ENCODE measurements around the gene GPR39. TPM values are rescaled to one million over a fixed set of nuclear protein-coding genes. Genes with fewer than 3 reads are reported as not detected.

GPR39 gene
- total RNA-seq, 3 donors from 2014 or later (not counting 1 experiment from before 2014, with no cell fraction given), result not detected

DNA sequence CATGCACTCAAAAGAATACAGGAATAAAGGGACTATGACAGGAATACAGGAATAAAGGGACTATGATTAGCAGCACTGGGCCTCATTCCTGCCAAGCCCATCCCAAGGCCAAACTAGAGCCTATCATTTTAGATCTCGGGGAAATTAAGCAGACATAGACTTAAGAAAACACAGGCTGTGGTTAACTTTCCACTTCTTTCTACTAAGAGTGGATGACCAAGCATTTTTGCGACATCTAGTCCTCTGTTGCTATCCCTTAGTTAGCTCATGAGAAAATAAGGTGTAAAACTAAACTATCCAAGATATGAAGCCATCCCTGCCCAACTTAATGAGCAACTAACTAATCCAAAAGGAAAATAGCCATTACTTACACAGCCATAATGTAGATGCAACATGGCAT is 247.5 kb downstream of the GPR39 start:
- Histone ChIP-seq H3K27ac (ENCODE audit: low read length) (no peak overlapping the region), H3K27me3 (ENCODE audit: control insufficient read depth, insufficient read depth, low read length) (peaks cover 1% of the 10 kb centered on the region), H3K9me3 (ENCODE audit: control insufficient read depth, insufficient read depth, low read length) (peaks cover under 1% of the 10 kb centered on the region), H3K36me3 (ENCODE audit: control insufficient read depth, insufficient read depth, low read length) (no peaks in the 10 kb centered on the region), H3K4me3 (ENCODE audit: low read length) (no peak overlapping the region), H3K4me1 (ENCODE audit: control insufficient read depth, insufficient read depth, low read length) (no peaks in the 10 kb centered on the region)
- Mint-ChIP-seq H3K9me3 (peaks cover 0 to 5% of the 10 kb centered on the region in 2 donors), H3K27ac (no peak overlapping the region), H3K4me1 (no peaks in the 10 kb centered on the region), H3K4me3 (no peak overlapping the region), H3K27me3 (ENCODE audit: low read depth in 2 of 2) (peaks cover 0 to 3% of the 10 kb centered on the region in 2 donors), H3K36me3 (no peaks in the 10 kb centered on the region)
- ATAC-seq (no peak), DNase-seq (no peak)
- TF ChIP-seq, protein P1, sequence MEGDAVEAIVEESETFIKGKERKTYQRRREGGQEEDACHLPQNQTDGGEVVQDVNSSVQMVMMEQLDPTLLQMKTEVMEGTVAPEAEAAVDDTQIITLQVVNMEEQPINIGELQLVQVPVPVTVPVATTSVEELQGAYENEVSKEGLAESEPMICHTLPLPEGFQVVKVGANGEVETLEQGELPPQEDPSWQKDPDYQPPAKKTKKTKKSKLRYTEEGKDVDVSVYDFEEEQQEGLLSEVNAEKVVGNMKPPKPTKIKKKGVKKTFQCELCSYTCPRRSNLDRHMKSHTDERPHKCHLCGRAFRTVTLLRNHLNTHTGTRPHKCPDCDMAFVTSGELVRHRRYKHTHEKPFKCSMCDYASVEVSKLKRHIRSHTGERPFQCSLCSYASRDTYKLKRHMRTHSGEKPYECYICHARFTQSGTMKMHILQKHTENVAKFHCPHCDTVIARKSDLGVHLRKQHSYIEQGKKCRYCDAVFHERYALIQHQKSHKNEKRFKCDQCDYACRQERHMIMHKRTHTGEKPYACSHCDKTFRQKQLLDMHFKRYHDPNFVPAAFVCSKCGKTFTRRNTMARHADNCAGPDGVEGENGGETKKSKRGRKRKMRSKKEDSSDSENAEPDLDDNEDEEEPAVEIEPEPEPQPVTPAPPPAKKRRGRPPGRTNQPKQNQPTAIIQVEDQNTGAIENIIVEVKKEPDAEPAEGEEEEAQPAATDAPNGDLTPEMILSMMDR (IDR thresholded peaks at IDR 0.05), result no peak
- 8% methylated on average over 2 of the region's 2 CpGs for WGBS (ENCODE audit: insufficient coverage)
- intact Hi-C loops (cut with micrococcal nuclease), result no loop called here

DNA sequence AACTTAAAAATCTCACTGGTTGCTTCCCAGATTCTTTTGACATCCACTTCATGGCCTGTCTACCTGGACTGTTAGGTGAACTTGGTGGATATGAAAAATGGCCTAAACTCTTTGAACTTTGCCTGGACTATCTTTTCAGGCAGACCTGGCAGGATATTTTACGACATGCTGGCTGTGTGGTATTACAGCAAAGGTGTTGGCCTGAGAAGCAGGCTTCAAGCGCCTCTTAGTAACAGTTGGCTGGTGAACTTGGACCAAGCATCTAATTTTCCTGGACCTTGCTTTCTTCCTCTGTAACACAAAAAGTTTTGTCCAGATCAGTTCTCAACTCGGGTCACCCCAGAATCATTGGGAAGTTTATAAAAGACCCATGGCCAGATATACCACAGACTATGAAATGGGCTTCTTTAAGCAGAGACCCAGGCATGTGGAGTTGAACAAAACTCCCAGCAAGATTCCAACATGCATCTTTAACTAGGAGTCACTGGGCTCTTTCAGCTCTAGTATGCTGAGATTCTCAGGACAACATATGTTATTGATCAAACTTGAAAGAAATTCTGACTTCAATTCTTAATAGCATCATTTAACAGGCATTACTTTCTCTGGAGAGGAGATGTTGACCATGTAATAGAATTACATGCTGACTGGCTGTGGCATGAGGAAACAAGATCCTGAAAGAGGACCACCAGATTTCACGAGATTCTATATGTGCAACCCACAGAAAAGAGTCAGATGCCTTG is 249.0 kb downstream of the GPR39 start:
- no peaks in the 10 kb centered on the region for H3K36me3 ChIP-seq (ENCODE audit: control insufficient read depth, insufficient read depth, low read length)
- H3K4me1 ChIP-seq (ENCODE audit: control insufficient read depth, insufficient read depth, low read length), result no peaks in the 10 kb centered on the region
- peaks cover 5% of the 10 kb centered on the region for H3K27me3 ChIP-seq (ENCODE audit: control insufficient read depth, insufficient read depth, low read length)
- Mint-ChIP-seq H3K36me3 (no peaks in the 10 kb centered on the region), H3K27ac (no peak overlapping the region), H3K9me3 (peaks cover 0 to 4% of the 10 kb centered on the region in 2 donors), H3K4me1 (no peaks in the 10 kb centered on the region), H3K4me3 (no peak overlapping the region), H3K27me3 (ENCODE audit: low read depth in 2 of 2) (peaks cover 0 to 3% of the 10 kb centered on the region in 2 donors)
- TF ChIP-seq, protein P1 (IDR thresholded peaks at IDR 0.05), result no peak
- ATAC-seq (no peak), DNase-seq (no peak)
- no peak overlapping the region for H3K4me3 ChIP-seq (ENCODE audit: low read length)
- H3K27ac ChIP-seq (ENCODE audit: low read length), result no peak overlapping the region
- intact Hi-C loops (cut with micrococcal nuclease), result no loop called here
- WGBS (ENCODE audit: insufficient coverage), result 82% methylated on average over 4 of the region's 4 CpGs
- H3K9me3 ChIP-seq (ENCODE audit: control insufficient read depth, insufficient read depth, low read length), result peaks cover 2% of the 10 kb centered on the region

DNA sequence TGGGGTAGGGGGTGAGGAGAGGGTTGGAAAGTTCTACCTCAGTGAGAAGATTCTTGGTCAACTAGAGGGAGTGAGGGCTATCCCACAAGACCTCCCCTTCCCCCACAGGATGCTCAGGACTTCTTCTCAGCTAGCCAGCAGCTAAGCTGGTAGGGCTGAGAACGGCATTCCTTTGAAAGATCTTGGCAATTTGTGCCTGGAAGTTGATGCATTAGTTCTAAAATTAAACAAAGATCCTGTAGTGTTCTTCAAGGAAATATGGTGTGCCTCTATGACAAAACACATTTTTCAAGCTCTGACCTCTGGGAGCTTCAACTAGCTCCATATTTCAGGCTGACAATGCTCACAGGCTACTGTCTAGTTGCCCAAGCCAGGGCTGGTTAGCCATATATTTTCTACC is 251.1 kb downstream of the GPR39 start:
- Histone ChIP-seq H3K4me3 (ENCODE audit: low read length) (no peak overlapping the region), H3K36me3 (ENCODE audit: control insufficient read depth, insufficient read depth, low read length) (no peaks in the 10 kb centered on the region), H3K27me3 (ENCODE audit: control insufficient read depth, insufficient read depth, low read length) (peaks cover 7% of the 10 kb centered on the region), H3K4me1 (ENCODE audit: control insufficient read depth, insufficient read depth, low read length) (no peaks in the 10 kb centered on the region), H3K9me3 (ENCODE audit: control insufficient read depth, insufficient read depth, low read length) (peaks cover 2% of the 10 kb centered on the region), H3K27ac (ENCODE audit: low read length) (no peak overlapping the region)
- TF ChIP-seq, protein P1 (IDR thresholded peaks at IDR 0.05), result no peak
- Mint-ChIP-seq H3K9me3 (peaks cover 0 to 2% of the 10 kb centered on the region in 2 donors), H3K4me1 (no peaks in the 10 kb centered on the region), H3K27ac (no peak overlapping the region), H3K36me3 (no peaks in the 10 kb centered on the region), H3K27me3 (ENCODE audit: low read depth in 2 of 2) (peaks cover 12 to 16% of the 10 kb centered on the region in 2 donors), H3K4me3 (no peak overlapping the region)
- DNase-seq (no peak), ATAC-seq (no peak)
- WGBS (ENCODE audit: insufficient coverage), result 42% methylated on average over 1 of the region's 1 CpG
- intact Hi-C loops (cut with micrococcal nuclease), result no loop called here

Measured in natural killer cell (primary cell).